K562 (cell line): Measurements from ENCODE around the gene CLEC12A. TPM values are rescaled to one million over a fixed set of nuclear protein-coding genes. Genes with fewer than 3 reads are reported as not detected.

ENCODE experiments used
- ATAC-seq: fragments of 200-7000 bp; cut with Tn5 transposase; 3 replicates; pipeline ENCODE4 v1.9.1; 2020; ENCODE audit warnings: moderate library complexity
- BruUV-seq: library from RNA; stranded (reverse); fragments of 400-500 nt; replicated peaks from 2 replicates; lab custom pipeline; 2021; lab: Mats Ljungman, UMichigan
- CTCF ChIA-PET: fragments of 300-600 bp; formaldehyde crosslinking; extraction: SDS; loops from one replicate; lab custom pipeline; 2021; ENCODE audit warnings: low intra/inter-chr PET ratio; lab: Yijun Ruan, JAX
- POLR2A ChIA-PET: fragments of 300-600, 350-650 bp; sonication (Branson Sonifier 250); formaldehyde crosslinking; extraction: SDS; loops from one replicate; lab custom pipeline; 2021; ENCODE audit warnings: antibody characterized with exemption, inconsistent platforms; lab: Yijun Ruan, JAX
- DNase-seq, 4 experiments: peaks; one replicate each; pipeline versions ENCODE4 v3.0.0 to v3.0.0-alpha.2; 2011 to 2018; ENCODE audit warnings: low spot score in 3 of 4, mixed read lengths in 3 of 4; ENCODE audit errors: extremely low read depth in 1 of 4
- FAIRE-seq: peaks from 2 replicates; lab custom pipeline; 2011; peaks lifted over from hg19 to GRCh38; lab: Jason Lieb, UNC
- H2AFZ ChIP-seq: 2 replicates; pipeline ENCODE4 v1.6.0; 2011; ENCODE audit warnings: low read depth, low read length, control low read depth, inconsistent platforms
- H3K27ac ChIP-seq: fragments of 200-600 bp; 3 replicates; pipeline ENCODE4 v1.8.0; 2011; ENCODE audit warnings: low read depth, mild to moderate bottlenecking, control low read depth, inconsistent platforms, low read length, moderate library complexity, mixed read lengths; ENCODE audit errors: extremely low read depth
- H3K27me3 ChIP-seq, 2 experiments: fragments of 300-600 bp in 1 of 2; 2 replicates in 1 of 2; 3 replicates in 1 of 2; pipeline versions ENCODE4 v1.6.0 to v1.8.0; 2011; ENCODE audit warnings: inconsistent platforms in 2 of 2, low read length in 2 of 2, mild to moderate bottlenecking in 1 of 2, mixed read lengths in 1 of 2, moderate library complexity in 1 of 2; ENCODE audit not compliant: control insufficient read depth in 2 of 2, insufficient read depth in 2 of 2
- H3K36me3 ChIP-seq: fragments of 300-600 bp; 3 replicates; pipeline ENCODE4 v1.8.0; 2011; ENCODE audit warnings: mild to moderate bottlenecking, low read length, inconsistent platforms; ENCODE audit not compliant: control insufficient read depth, insufficient read depth
- H3K4me1 ChIP-seq, 2 experiments: fragments of 200-600 bp in 1 of 2; replicated peaks in 1 of 2; 2 replicates in 1 of 2; 3 replicates in 1 of 2; pipeline versions ENCODE4 v1.5.1 to v1.8.0; 2011; ENCODE audit warnings: inconsistent platforms in 2 of 2, low read length in 2 of 2, mild to moderate bottlenecking in 1 of 2, mixed read lengths in 1 of 2, moderate library complexity in 1 of 2; ENCODE audit not compliant: control insufficient read depth in 2 of 2, insufficient read depth in 2 of 2
- H3K4me2 ChIP-seq: 2 replicates; pipeline ENCODE4 v1.6.1; 2011; ENCODE audit warnings: low read length, control low read depth, inconsistent platforms, mixed read lengths; ENCODE audit not compliant: insufficient read depth
- H3K4me3 ChIP-seq: fragments of 200-600 bp; sonication (generic), shearing (Covaris generic); 2 replicates; pipeline ENCODE4 v1.5.1; 2016; ENCODE audit warnings: control low read depth, inconsistent platforms
- H3K79me2 ChIP-seq: fragments of 200-600 bp; 3 replicates; pipeline ENCODE4 v1.8.0; 2011; ENCODE audit warnings: low read length, inconsistent platforms; ENCODE audit not compliant: control insufficient read depth, insufficient read depth
- H3K9ac ChIP-seq, 2 experiments: 2 replicates each; pipeline versions ENCODE4 v1.6.0 to v1.6.1; 2011; ENCODE audit warnings: low read depth in 2 of 2, low read length in 2 of 2, control low read depth in 1 of 2, inconsistent platforms in 1 of 2, mild to moderate bottlenecking in 1 of 2, mixed read lengths in 1 of 2; ENCODE audit not compliant: insufficient read depth in 1 of 2
- H3K9me1 ChIP-seq: one replicate; pipeline ENCODE4 v1.6.0; 2011; ENCODE audit warnings: inconsistent platforms, mild to moderate bottlenecking, low read length, moderate library complexity; ENCODE audit not compliant: control insufficient read depth, insufficient read depth
- H3K9me3 ChIP-seq: replicated peaks from 2 replicates; pipeline ENCODE4 v1.5.1; 2011; ENCODE audit warnings: low read depth, low read length, inconsistent platforms; ENCODE audit not compliant: control insufficient read depth, insufficient read depth
- H4K20me1 ChIP-seq: replicated peaks from 2 replicates; pipeline ENCODE4 v1.6.1; 2011; ENCODE audit warnings: low read length, inconsistent platforms, mixed read lengths; ENCODE audit not compliant: control insufficient read depth, insufficient read depth
- HMBOX1 ChIP-seq: sonication (generic); IDR thresholded peaks from 2 replicates; pipeline ENCODE4 v1.6.1; 2016
- MTA1 ChIP-seq: fragments of 450-650 bp; IDR thresholded peaks from 2 replicates; pipeline ENCODE4 v1.6.1; 2017; ENCODE audit warnings: borderline replicate concordance
- TRIM24 ChIP-seq, 2 experiments: fragments of 450-650 bp; IDR thresholded peaks; 2 replicates each; pipeline ENCODE4 v1.6.1; 2016
- ZNF12 ChIP-seq: sonication (generic); formaldehyde crosslinking; IDR thresholded peaks from 2 replicates; pipeline ENCODE4 v1.4.0; 2020; ENCODE audit warnings: mild to moderate bottlenecking, missing genetic modification reagents
- ZNF280B ChIP-seq: fragments of 250-450 bp; sonication (Bioruptor Pico); IDR thresholded peaks from 2 replicates; pipeline ENCODE4 v1.5.1; 2021; ENCODE audit warnings: mild to moderate bottlenecking
- WGBS: fragments of 100-300 bp; shearing (Covaris generic); methylation state at CpG from one replicate; pipeline ENCODE4 v1.1.6; 2016; ENCODE audit warnings: low coverage, mixed read lengths; ENCODE audit not compliant: insufficient coverage; ENCODE audit errors: missing lambda C conversion rate; 5-methylcytosine and 5-hydroxymethylcytosine counted together
- in situ Hi-C: fragments of 300-500 bp; cut with MboI; formaldehyde crosslinking; loops from 4 replicates; pipeline ENCODE4 v1.15.0; 2018; ENCODE audit warnings: inconsistent platforms, mixed read lengths
- intact Hi-C: fragments of 100-400 bp; cut with micrococcal nuclease; formaldehyde crosslinking; loops from 2 replicates; pipeline ENCODE4 v1.14.2; 2022
- polyA plus RNA-seq, 8 experiments: library from polyadenylated mRNA; depleted of rRNA in 4 of 8; stranded (reverse) in 5 of 8; unstranded in 3 of 8; fragments of >200 nt; fragmentation: Nextera tagmentation in 2 of 8; fragmentation: Illumina TruSeq in 1 of 8; extraction: Ambion mirVana in 2 of 8; extraction: Trizol in 1 of 8; gene quantifications; 2 replicates each; pipeline versions ENCODE4 v1.2.1 to v1.2.3, GENCODE V29; 2011 to 2014; ENCODE audit warnings: inconsistent platforms in 1 of 8, missing spikeins in 1 of 8
- total RNA-seq, 7 experiments: library from RNA; depleted of rRNA in 6 of 7; stranded (reverse); fragments of >200 nt in 6 of 7; fragmentation: Illumina TruSeq in 2 of 7; extraction: Trizol in 2 of 7; gene quantifications; 2 replicates each; pipeline versions ENCODE4 v1.2.1 to v1.2.3, GENCODE V29; 2011 to 2021; ENCODE audit warnings: low replicate concordance in 1 of 7

The CLEC12A gene
- total and polyA plus RNA-seq, 9 of the 15 experiments (the other 6 are each of a cell fraction or from before 2014, with no cell fraction given) = not detected

- ATAC-seq (no peak), FAIRE-seq (no peak), DNase-seq (no peak)
- Histone ChIP-seq H2AFZ (no peak within 1 kb of the TSS), H3K27ac (no peak within 1 kb of the TSS), H3K9me1 (no peaks in the 10 kb centered on the region), H3K9ac (no peak within 1 kb of the TSS), H3K4me1 (no peaks in the 10 kb centered on the region), H3K79me2 (no peaks in the 10 kb centered on the region), H3K4me2 (no peak within 1 kb of the TSS), H3K9me3 (no peaks in the 10 kb centered on the region), H3K36me3 (no peaks in the 10 kb centered on the region), H3K4me3 (no peak within 1 kb of the TSS), H3K27me3 (no peaks in the 10 kb centered on the region), H4K20me1 (no peaks in the 10 kb centered on the region)
- WGBS = 13% methylated on average over 6 of the region's 6 CpGs
- POLR2A ChIA-PET = interaction anchor here (0.7 kb wide), 1 partner anchor 70 kb away, joined by 3 read pairs; no protein-coding TSS in a partner anchor
- CTCF ChIA-PET = no interaction called here
- intact Hi-C loops = loop anchor here (10.0 kb wide), 1 partner anchor 63 kb away; the partner anchor contains the start of gene CLEC1B
- BruUV-seq = no TSS peak
- no peak for TF ChIP-seq TRIM24 (IDR thresholded peaks at IDR 0.05)
- no peak for TF ChIP-seq ZNF280B (CRISPR knock-in tag)
- no peak for TF ChIP-seq HMBOX1
- no peak for TF ChIP-seq ZNF12 (CRISPR knock-in tag)
- no peak for TF ChIP-seq MTA1
- in situ Hi-C loops = loop anchor here (10.0 kb wide), 1 partner anchor 97 kb away; no protein-coding TSS in a partner anchor
These were observed 38.9 kb upstream of the CLEC12A start, which contains the start of gene CLEC2A for GRCh38 chr12:9932270-9932669. Gene CLEC2A, minus strand, starts transcription at chr12:9932370. Its CDS starts 41 bp downstream, at chr12:9932329.
